H1 (cell line): ENCODE results near the gene ERCC3. TPM values are rescaled to one million over a fixed set of nuclear protein-coding genes. Genes with fewer than 3 reads are reported as not detected.

ENCODE experiments used
- CTCF ChIA-PET: fragments of 300-600 bp; sonication (Branson Sonifier 250); formaldehyde crosslinking; loops from one replicate; lab custom pipeline; 2021; ENCODE audit not compliant: partially characterized antibody; lab: Charles Lee
- POLR2A ChIA-PET: fragments of 300-600 bp; sonication (Branson Sonifier 250); formaldehyde crosslinking; loops from one replicate; lab custom pipeline; 2021; ENCODE audit warnings: inconsistent platforms; ENCODE audit not compliant: partially characterized antibody; lab: Charles Lee
- DNase-seq, 2 experiments: peaks; one replicate each; pipeline versions ENCODE4 v3.0.0 to v3.0.0-alpha.2; 2010 to 2022; ENCODE audit warnings: low spot score in 2 of 2, low read depth in 1 of 2, mixed read lengths in 1 of 2
- FAIRE-seq: peaks from 2 replicates; lab custom pipeline; 2011; peaks lifted over from hg19 to GRCh38; lab: Jason Lieb, UNC
- H2AFZ ChIP-seq: 2 replicates; pipeline ENCODE4 v1.8.1; 2012; ENCODE audit warnings: low read length, inconsistent platforms
- H2AK5ac ChIP-seq: 2 replicates; pipeline ENCODE4 v1.6.1; 2013; ENCODE audit warnings: low read depth, low read length
- H2BK120ac ChIP-seq: replicated peaks from 2 replicates; pipeline ENCODE3; 2013; ENCODE audit warnings: low read depth, low read length, inconsistent platforms
- H2BK12ac ChIP-seq: 2 replicates; pipeline ENCODE4 v1.6.1; 2013; ENCODE audit warnings: low read depth, low read length
- H2BK15ac ChIP-seq: 2 replicates; pipeline ENCODE4 v1.6.1; 2013; ENCODE audit warnings: low read length
- H2BK20ac ChIP-seq: 2 replicates; pipeline ENCODE4 v1.6.1; 2013; ENCODE audit warnings: low read length
- H2BK5ac ChIP-seq: 2 replicates; pipeline ENCODE4 v1.6.1; 2013; ENCODE audit warnings: low read depth, low read length
- H3K14ac ChIP-seq: 2 replicates; pipeline ENCODE4 v1.6.1; 2013; ENCODE audit warnings: inconsistent platforms; ENCODE audit not compliant: insufficient read length
- H3K18ac ChIP-seq: 2 replicates; pipeline ENCODE4 v1.6.1; 2013; ENCODE audit warnings: low read length; ENCODE audit errors: extremely low read depth
- H3K23ac ChIP-seq: 2 replicates; pipeline ENCODE4 v1.6.1; 2013; ENCODE audit warnings: inconsistent platforms; ENCODE audit not compliant: insufficient read length
- H3K23me2 ChIP-seq: 2 replicates; pipeline ENCODE4 v1.6.1; 2013; ENCODE audit warnings: low read depth, low read length
- H3K27ac ChIP-seq: 2 replicates; pipeline ENCODE4 v1.6.1; 2011; ENCODE audit warnings: low read depth, low read length, inconsistent platforms
- H3K27me3 ChIP-seq, 4 experiments: replicated peaks in 1 of 4; 1 replicate in 1 of 4; 2 replicates in 3 of 4; pipeline versions ENCODE4 v1.6.1 to v1.8.1; 2011 to 2013; ENCODE audit warnings: low read length in 3 of 4, mild to moderate bottlenecking in 3 of 4, inconsistent platforms in 2 of 4, mixed read lengths in 2 of 4, moderate library complexity in 1 of 4; ENCODE audit not compliant: control insufficient read depth in 3 of 4, insufficient read depth in 3 of 4; ENCODE audit errors: extremely low read depth in 1 of 4
- H3K36me3 ChIP-seq, 4 experiments: 2 replicates each; pipeline versions ENCODE4 v1.6.1 to v1.8.1; 2011 to 2013; ENCODE audit warnings: mild to moderate bottlenecking in 4 of 4, low read length in 3 of 4, moderate library complexity in 2 of 4, control low read depth in 1 of 4, inconsistent platforms in 1 of 4; ENCODE audit not compliant: insufficient read depth in 4 of 4, control insufficient read depth in 2 of 4
- H3K4ac ChIP-seq: replicated peaks from 2 replicates; pipeline ENCODE3; 2013; ENCODE audit warnings: low read length, low read depth, mixed read lengths, inconsistent platforms; ENCODE audit not compliant: insufficient read length
- H3K4me1 ChIP-seq, 4 experiments: replicated peaks in 1 of 4; 1 replicate in 1 of 4; 2 replicates in 3 of 4; pipeline versions ENCODE4 v1.6.1 to v1.8.1; 2011 to 2013; ENCODE audit warnings: low read length in 3 of 4, inconsistent platforms in 2 of 4, mixed read lengths in 1 of 4; ENCODE audit not compliant: insufficient read depth in 4 of 4, control insufficient read depth in 3 of 4
- H3K4me2 ChIP-seq, 2 experiments: 2 replicates each; pipeline versions ENCODE4 v1.6.1 to v1.8.1; 2011 to 2013; ENCODE audit warnings: low read depth in 2 of 2, low read length in 2 of 2, control low read depth in 1 of 2, inconsistent platforms in 1 of 2, mild to moderate bottlenecking in 1 of 2; ENCODE audit not compliant: insufficient read depth in 1 of 2
- H3K4me3 ChIP-seq, 4 experiments: fragments of 200-600, 300-600 bp in 1 of 4; sonication (generic), shearing (Covaris generic), sonication (Bioruptor Twin) in 1 of 4; 2 replicates each; pipeline versions ENCODE4 v1.5.1 to v1.8.1; 2011 to 2016; ENCODE audit warnings: low read length in 4 of 4, low read depth in 3 of 4, control low read depth in 2 of 4, inconsistent platforms in 2 of 4, mild to moderate bottlenecking in 2 of 4, mixed read lengths in 1 of 4, moderate library complexity in 1 of 4; ENCODE audit not compliant: insufficient read depth in 2 of 4; ENCODE audit errors: extremely low read depth in 1 of 4
- H3K56ac ChIP-seq: replicated peaks from 2 replicates; pipeline ENCODE3; 2013; ENCODE audit warnings: low read depth, mild to moderate bottlenecking, mixed read lengths, low read length, inconsistent platforms; ENCODE audit not compliant: insufficient read length
- H3K79me1 ChIP-seq: 2 replicates; pipeline ENCODE4 v1.6.1; 2013; ENCODE audit warnings: low read depth, low read length, control low read depth
- H3K79me2 ChIP-seq, 2 experiments: 2 replicates each; pipeline versions ENCODE4 v1.6.1 to v1.8.1; 2012 to 2013; ENCODE audit warnings: low read length in 2 of 2, mild to moderate bottlenecking in 2 of 2, inconsistent platforms in 1 of 2; ENCODE audit not compliant: insufficient read depth in 2 of 2, control insufficient read depth in 1 of 2
- H3K9ac ChIP-seq, 4 experiments: replicated peaks in 1 of 4; 1 replicate in 1 of 4; 2 replicates in 3 of 4; pipeline versions ENCODE4 v1.6.1 to v1.8.1; 2011 to 2013; ENCODE audit warnings: low read depth in 3 of 4, low read length in 3 of 4, control low read depth in 2 of 4, mild to moderate bottlenecking in 2 of 4, moderate library complexity in 2 of 4, inconsistent platforms in 1 of 4; ENCODE audit errors: extremely low read depth in 1 of 4
- H3K9me3 ChIP-seq, 2 experiments: 2 replicates each; pipeline versions ENCODE4 v1.6.1 to v1.8.1; 2012 to 2013; ENCODE audit warnings: mild to moderate bottlenecking in 2 of 2, moderate library complexity in 2 of 2, control low read depth in 1 of 2, inconsistent platforms in 1 of 2, low read depth in 1 of 2, low read length in 1 of 2, mixed read lengths in 1 of 2; ENCODE audit not compliant: insufficient read depth in 2 of 2
- H4K20me1 ChIP-seq, 2 experiments: replicated peaks in 1 of 2; 2 replicates each; pipeline versions ENCODE3 to v1.8.1; 2011 to 2013; ENCODE audit warnings: inconsistent platforms in 2 of 2, low read length in 2 of 2, mild to moderate bottlenecking in 1 of 2; ENCODE audit not compliant: insufficient read depth in 2 of 2, control insufficient read depth in 1 of 2
- H4K5ac ChIP-seq: 2 replicates; pipeline ENCODE4 v1.6.1; 2013; ENCODE audit warnings: low read length, low read depth, mixed read lengths, inconsistent platforms; ENCODE audit not compliant: insufficient read length
- H4K8ac ChIP-seq: 2 replicates; pipeline ENCODE4 v1.8.0; 2013; ENCODE audit warnings: mild to moderate bottlenecking, moderate library complexity, low read length, inconsistent platforms; ENCODE audit not compliant: insufficient read depth; ENCODE audit errors: extremely low read depth
- H4K91ac ChIP-seq: replicated peaks from 2 replicates; pipeline ENCODE3; 2013; ENCODE audit warnings: low read length, mixed read lengths, inconsistent platforms; ENCODE audit not compliant: insufficient read length
- ASH2L ChIP-seq: fragments of 200-600, 300-600 bp; sonication (generic); IDR thresholded peaks from one replicate; pipeline ENCODE4 v1.7.1; 2017; ENCODE audit warnings: low read length
- CTBP2 ChIP-seq: IDR thresholded peaks from 2 replicates; pipeline ENCODE4 v1.7.0; 2011; ENCODE audit warnings: borderline replicate concordance, mild to moderate bottlenecking, moderate library complexity, mixed read lengths, low read length; ENCODE audit not compliant: insufficient read depth, insufficient read length
- E2F6 ChIP-seq: IDR thresholded peaks from 2 replicates; pipeline ENCODE4 v1.6.1; 2012; ENCODE audit warnings: inconsistent platforms
- GABPA ChIP-seq: IDR thresholded peaks from 2 replicates; pipeline ENCODE4 v1.6.1; 2011; ENCODE audit warnings: mild to moderate bottlenecking, low read length, moderate library complexity, borderline replicate concordance; ENCODE audit not compliant: insufficient read depth
- HDAC6 ChIP-seq: IDR thresholded peaks from one replicate; pipeline ENCODE4 v1.7.1; 2012; ENCODE audit warnings: low read depth, mild to moderate bottlenecking, inconsistent platforms, low read length, moderate library complexity
- KDM5A ChIP-seq: fragments of 200-600 bp; IDR thresholded peaks from 2 replicates; pipeline ENCODE4 v1.7.1; 2012; ENCODE audit warnings: mild to moderate bottlenecking, low read length, inconsistent platforms, mixed read lengths
- POU5F1 ChIP-seq: IDR thresholded peaks from 2 replicates; pipeline ENCODE4 v1.6.1; 2011; ENCODE audit warnings: low read depth, mild to moderate bottlenecking, low read length, moderate library complexity
- RFX5 ChIP-seq: IDR thresholded peaks from 2 replicates; pipeline ENCODE4 v1.6.1; 2011; ENCODE audit warnings: low read depth, low read length, improper control_type of control experiment, borderline replicate concordance
- SIX5 ChIP-seq: IDR thresholded peaks from 2 replicates; pipeline ENCODE4 v1.6.1; 2011; ENCODE audit warnings: mild to moderate bottlenecking, low read depth, low read length
- SP1 ChIP-seq: IDR thresholded peaks from 2 replicates; pipeline ENCODE4 v1.6.1; 2011; ENCODE audit warnings: low read depth, low read length
- TAF1 ChIP-seq: IDR thresholded peaks from 2 replicates; pipeline ENCODE4 v1.6.1; 2011; ENCODE audit warnings: mild to moderate bottlenecking, low read depth, low read length
- TAF7 ChIP-seq: optimal IDR thresholded peaks from 2 replicates; pipeline ENCODE3; 2011; ENCODE audit warnings: low read depth, mild to moderate bottlenecking, inconsistent platforms, low read length, moderate library complexity, borderline replicate concordance
- WGBS, 2 experiments: shearing (Covaris generic) in 1 of 2; methylation state at CpG; one replicate each; pipeline versions ENCODE4 v1.1.6 to v1.1.7; 2013 to 2015; ENCODE audit warnings: low lambda C conversion rate in 2 of 2, mixed read lengths in 2 of 2, inconsistent platforms in 1 of 2, low coverage in 1 of 2, missing lambda C conversion rate in 1 of 2; ENCODE audit not compliant: insufficient replicate concordance in 2 of 2, insufficient coverage in 1 of 2, insufficient read length in 1 of 2; ENCODE audit errors: extremely low coverage in 1 of 2, missing lambda C conversion rate in 1 of 2; 5-methylcytosine and 5-hydroxymethylcytosine counted together
- polyA plus RNA-seq, 7 experiments: library from polyadenylated mRNA; depleted of rRNA in 3 of 7; stranded (reverse) in 5 of 7; unstranded in 2 of 7; fragments of >200 nt in 5 of 7; fragments of 200-250 nt in 2 of 7; gene quantifications; 1 replicate in 5 of 7; 2 replicates in 1 of 7; 4 replicates in 1 of 7; pipeline versions ENCODE4 v1.2.1 to v1.2.3, GENCODE V29; 2011 to 2013; ENCODE audit warnings: missing spikeins in 2 of 7, mixed read lengths in 2 of 7
- total RNA-seq: library from RNA; stranded (reverse); fragmentation: NEBNext Ultra II Directional; extraction: Animal tissue kit (Norgen Biotek cat#: 25700); gene quantifications from 2 replicates; pipeline ENCODE4 v1.2.1, GENCODE V29; 2021

The ERCC3 gene
- total and polyA plus RNA-seq, 2 of the 8 experiments (the other 6 are each of a cell fraction or from before 2014, with no cell fraction given) = 41.8 to 48.9 TPM

- Histone ChIP-seq H2AK5ac (0 out of 2 replicates have a peak overlapping the region, but pooled peaks have one; percentile 49), H2BK120ac (no peak overlapping the region), H2BK12ac (no peak overlapping the region; the same call in 1 of the 2 replicates), H3K9ac (no peak overlapping the region), H3K23me2 (peaks cover 4% of the 10 kb centered on the region), H4K5ac (no peak overlapping the region), H3K23ac (no peak overlapping the region), H3K4ac (no peak overlapping the region), H4K20me1 (no peaks in the 10 kb centered on the region), H3K4me2 (no peak overlapping the region), H2BK5ac (no peak overlapping the region), H3K79me1 (no peaks in the 10 kb centered on the region), H3K36me3 (no peaks in the 10 kb centered on the region), H2AFZ (0 out of 2 replicates have a peak overlapping the region, but pooled peaks have one; percentile 2), H4K91ac (no peak overlapping the region), H3K79me2 (no peaks in the 10 kb centered on the region), H3K18ac (no peak overlapping the region), H2BK15ac (no peak overlapping the region), H3K4me1 (no peaks in the 10 kb centered on the region; a peak in 2 of 7 replicates), H3K56ac (no peak overlapping the region), H3K14ac (no peak overlapping the region), H3K4me3 (no peak overlapping the region), H3K27me3 (no peaks in the 10 kb centered on the region), H4K8ac (no peak overlapping the region), H2BK20ac (no peak overlapping the region), H3K9me3 (no peaks in the 10 kb centered on the region), H3K27ac (no peak overlapping the region)
- ChIA-PET POLR2A (no interaction called here), CTCF (interaction anchor here (0.6 to 1.4 kb wide), 6 partner anchors 11 to 216 kb away, joined by 3 to 4 read pairs (median 3); no protein-coding TSS in a partner anchor)
- WGBS, 2 experiments = 77% methylated on average over 12 of the region's 12 CpGs; no CpG with 5 or more reads in 1 of the 2 experiments
- FAIRE-seq (no peak), DNase-seq (no peak)
- TF ChIP-seq GABPA (no peak), SIX5 (no peak), KDM5A (no peak), TAF1 (no peak), CTBP2 (no peak), SP1 (no peak), ASH2L (no peak), E2F6 (no peak), HDAC6 (no peak), POU5F1 (no peak), TAF7 (no peak), RFX5 (no peak)
These were observed 68.6 kb downstream of the ERCC3 start for GRCh38 chr2:127225186-127225960.
